OCI-LY1 (cell line): Measurements from ENCODE around the gene DVL1.

Source experiments
- CTCF ChIP-seq: fragments of 200-600 bp; sonication (generic), shearing (Covaris generic); IDR thresholded peaks from 2 replicates; pipeline ENCODE4 v1.5.1; 2017; ENCODE audit warnings: mild to moderate bottlenecking, antibody characterized with exemption, low read length, moderate library complexity, mixed read lengths
- EZH2 ChIP-seq: fragments of 200-600 bp; sonication (generic), shearing (Covaris generic); IDR thresholded peaks from 2 replicates; pipeline ENCODE4 v1.8.0; 2017; ENCODE audit warnings: borderline replicate concordance, mixed run types, mild to moderate bottlenecking, antibody characterized with exemption, low read length, moderate library complexity, mixed read lengths

- no peak for TF ChIP-seq CTCF
- no peak for TF ChIP-seq EZH2
Measured at GRCh38 chr1:1292442-1292779, 56.8 kb downstream of the DVL1 start.
